Activated CD4-positive, alpha-beta T cell treated with anti-CD3 and anti-CD28 coated beads, Interleukin-2, amount 10 ng/mL, durations not matched to agents 7 days and 5 days (primary cell): Measurements from ENCODE around the gene SNAI1. TPM values are rescaled to one million over a fixed set of nuclear protein-coding genes. Genes with fewer than 3 reads are reported as not detected.
"Not testable (repeated sequence)": the region's sequence is repeated elsewhere in the genome, so short reads cannot be mapped to it uniquely, and the experiment has no call there.

Source experiments
- CTCF ChIA-PET: fragments of 350-600 bp; sonication (Branson Sonifier 250); formaldehyde crosslinking; loops from one replicate; lab custom pipeline; 2021; ENCODE audit warnings: antibody characterized with exemption; lab: Charles Lee
- POLR2A ChIA-PET: fragments of 350-600 bp; sonication (Branson Sonifier 250); formaldehyde crosslinking; loops from one replicate; lab custom pipeline; 2021; ENCODE audit warnings: antibody characterized with exemption; lab: Charles Lee
- DNase-seq: peaks from one replicate; pipeline ENCODE4 v3.0.0-alpha.2; 2020
- H3K27ac Mint-ChIP-seq: one replicate; pipeline ENCODE4 v1.8.0; 2021; ENCODE audit warnings: mild to moderate bottlenecking, moderate library complexity, mixed read lengths
- H3K27me3 Mint-ChIP-seq: one replicate; pipeline ENCODE4 v1.8.0; 2021; ENCODE audit warnings: mixed read lengths
- H3K36me3 Mint-ChIP-seq: one replicate; pipeline ENCODE4 v1.8.0; 2021; ENCODE audit warnings: low read depth, mixed read lengths
- H3K4me1 Mint-ChIP-seq: one replicate; pipeline ENCODE4 v1.8.0; 2021; ENCODE audit warnings: mixed read lengths
- H3K4me3 Mint-ChIP-seq: one replicate; pipeline ENCODE4 v1.8.0; 2021; ENCODE audit warnings: mild to moderate bottlenecking, moderate library complexity, mixed read lengths
- H3K9me3 Mint-ChIP-seq: one replicate; pipeline ENCODE4 v1.8.0; 2021; ENCODE audit warnings: mixed read lengths
- total RNA-seq, 2 experiments: library from RNA; stranded (reverse); gene quantifications; one replicate each; pipeline ENCODE4 v1.2.3, GENCODE V29; 2021

SNAI1 gene
- total RNA-seq, 2 experiments from 2014 or later: 0.15 TPM; not detected in 1

GRCh38 chr20:49948178-49948577 lies 34.6 kb upstream of the SNAI1 start:
- no peak overlapping the region for H3K27ac Mint-ChIP-seq
- H3K4me3 Mint-ChIP-seq: no peak overlapping the region
- no peaks in the 10 kb centered on the region for H3K9me3 Mint-ChIP-seq
- ChIA-PET POLR2A (no interaction called here), CTCF (interaction anchor here (1.5 to 1.9 kb wide), 2 partner anchors 17 to 30 kb away, joined by 5 read pairs; no protein-coding TSS in a partner anchor)
- H3K27me3 Mint-ChIP-seq: no peaks in the 10 kb centered on the region
- peaks cover 56% of the 10 kb centered on the region for H3K36me3 Mint-ChIP-seq
- DNase-seq: no peak
- peaks cover 8% of the 10 kb centered on the region for H3K4me1 Mint-ChIP-seq

- Mint-ChIP-seq H3K4me1 (peaks cover 8% of the 10 kb centered on the region), H3K36me3 (peaks cover 55% of the 10 kb centered on the region), H3K9me3 (no peaks in the 10 kb centered on the region), H3K27ac (no peak overlapping the region), H3K27me3 (no peaks in the 10 kb centered on the region), H3K4me3 (no peak overlapping the region)
- POLR2A ChIA-PET: no interaction called here
- DNase-seq: no peak
- CTCF ChIA-PET: interaction anchor here (1.5 to 1.9 kb wide), 2 partner anchors 16 to 29 kb away, joined by 5 read pairs; no protein-coding TSS in a partner anchor
Observed at GRCh38 chr20:49948809-49949507, 33.8 kb upstream of the SNAI1 start.

GRCh38 chr20:49951151-49951550 lies 31.6 kb upstream of the SNAI1 start:
- DNase-seq: no peak
- ChIA-PET CTCF (no interaction called here), POLR2A (no interaction called here)
- peaks cover 49% of the 10 kb centered on the region for H3K36me3 Mint-ChIP-seq
- no peaks in the 10 kb centered on the region for H3K27me3 Mint-ChIP-seq
- no peaks in the 10 kb centered on the region for H3K9me3 Mint-ChIP-seq
- H3K27ac Mint-ChIP-seq: no peak overlapping the region
- no peak overlapping the region for H3K4me3 Mint-ChIP-seq
- H3K4me1 Mint-ChIP-seq: peaks cover 5% of the 10 kb centered on the region

- Mint-ChIP-seq H3K4me1 (no peaks in the 10 kb centered on the region), H3K4me3 (no peak overlapping the region), H3K27me3 (no peaks in the 10 kb centered on the region), H3K27ac (no peak overlapping the region), H3K9me3 (no peaks in the 10 kb centered on the region), H3K36me3 (peaks cover 39% of the 10 kb centered on the region)
- no peak for DNase-seq
- ChIA-PET CTCF (no interaction called here), POLR2A (no interaction called here)
Observed at GRCh38 chr20:49955167-49955566, 27.6 kb upstream of the SNAI1 start.

GRCh38 chr20:49955830-49956396 lies 26.9 kb upstream of the SNAI1 start:
- POLR2A ChIA-PET, H3K4me3 Mint-ChIP-seq, CTCF ChIA-PET: not testable (repeated sequence)

GRCh38 chr20:49956689-49957088 lies 26.1 kb upstream of the SNAI1 start:
- ChIA-PET CTCF (no interaction called here), POLR2A (no interaction called here)
- H3K4me3 Mint-ChIP-seq: no peak overlapping the region
- H3K36me3 Mint-ChIP-seq: peaks cover 33% of the 10 kb centered on the region
- no peaks in the 10 kb centered on the region for H3K4me1 Mint-ChIP-seq
- DNase-seq: no peak
- no peak overlapping the region for H3K27ac Mint-ChIP-seq
- H3K9me3 Mint-ChIP-seq: no peaks in the 10 kb centered on the region
- no peaks in the 10 kb centered on the region for H3K27me3 Mint-ChIP-seq

More at GRCh38 chr20:49955830-49956396, 26.9 kb upstream of the SNAI1 start:
- DNase-seq, H3K9me3 Mint-ChIP-seq, H3K27me3 Mint-ChIP-seq, H3K4me1 Mint-ChIP-seq, H3K27ac Mint-ChIP-seq: not testable (repeated sequence)
- peaks cover 34% of the 10 kb centered on the region for H3K36me3 Mint-ChIP-seq

- peaks cover 30% of the 10 kb centered on the region for H3K36me3 Mint-ChIP-seq
- DNase-seq, H3K4me1 Mint-ChIP-seq, H3K4me3 Mint-ChIP-seq, H3K27ac Mint-ChIP-seq, CTCF ChIA-PET, POLR2A ChIA-PET, H3K9me3 Mint-ChIP-seq, H3K27me3 Mint-ChIP-seq: not testable (repeated sequence)
Observed at GRCh38 chr20:49957089-49957938, 25.5 kb upstream of the SNAI1 start.

GRCh38 chr20:49961413-49961812 lies 21.4 kb upstream of the SNAI1 start:
- no peaks in the 10 kb centered on the region for H3K9me3 Mint-ChIP-seq
- ChIA-PET POLR2A (no interaction called here), CTCF (no interaction called here)
- DNase-seq: no peak
- H3K4me1 Mint-ChIP-seq: no peaks in the 10 kb centered on the region
- H3K27ac Mint-ChIP-seq: no peak overlapping the region
- no peak overlapping the region for H3K4me3 Mint-ChIP-seq
- H3K36me3 Mint-ChIP-seq: peaks cover 18% of the 10 kb centered on the region
- no peaks in the 10 kb centered on the region for H3K27me3 Mint-ChIP-seq

- no peaks in the 10 kb centered on the region for H3K9me3 Mint-ChIP-seq
- peaks cover under 1% of the 10 kb centered on the region for H3K36me3 Mint-ChIP-seq
- no peak for DNase-seq
- H3K27ac Mint-ChIP-seq: no peak overlapping the region
- H3K4me1 Mint-ChIP-seq: no peaks in the 10 kb centered on the region
- no peaks in the 10 kb centered on the region for H3K27me3 Mint-ChIP-seq
- H3K4me3 Mint-ChIP-seq: no peak overlapping the region
- ChIA-PET POLR2A (no interaction called here), CTCF (interaction anchor here (0.5 to 1.8 kb wide), 5 partner anchors 14 to 106 kb away, joined by 3 to 7 read pairs (median 4); partner anchors contain the start of gene RNF114)
Observed at GRCh38 chr20:49964964-49965780, 17.6 kb upstream of the SNAI1 start.

GRCh38 chr20:49965781-49966305 lies 16.9 kb upstream of the SNAI1 start:
- Mint-ChIP-seq H3K36me3 (no peaks in the 10 kb centered on the region), H3K4me1 (no peaks in the 10 kb centered on the region), H3K27ac (no peak overlapping the region), H3K4me3 (no peak overlapping the region), H3K9me3 (no peaks in the 10 kb centered on the region), H3K27me3 (no peaks in the 10 kb centered on the region)
- no peak for DNase-seq
- ChIA-PET POLR2A (no interaction called here), CTCF (interaction anchor here (1.2 to 1.8 kb wide), 5 partner anchors 13 to 105 kb away, joined by 4 to 7 read pairs (median 4); partner anchors contain the start of gene RNF114)

- DNase-seq: no peak
- Mint-ChIP-seq H3K9me3 (no peaks in the 10 kb centered on the region), H3K4me3 (no peak overlapping the region), H3K4me1 (no peaks in the 10 kb centered on the region), H3K27me3 (no peaks in the 10 kb centered on the region), H3K27ac (no peak overlapping the region), H3K36me3 (no peaks in the 10 kb centered on the region)
- POLR2A ChIA-PET: interaction anchor here (0.6 kb wide), 1 partner anchor 26 kb away, joined by 5 read pairs; no protein-coding TSS in a partner anchor
- CTCF ChIA-PET: interaction anchor here (0.6 to 1.2 kb wide), 3 partner anchors 12 to 336 kb away, joined by 4 to 7 read pairs (median 4); no protein-coding TSS in a partner anchor
Observed at GRCh38 chr20:49966861-49967260, 15.9 kb upstream of the SNAI1 start.

GRCh38 chr20:49969234-49969633 lies 13.5 kb upstream of the SNAI1 start:
- Mint-ChIP-seq H3K9me3 (no peaks in the 10 kb centered on the region), H3K4me3 (no peak overlapping the region), H3K4me1 (no peaks in the 10 kb centered on the region), H3K36me3 (no peaks in the 10 kb centered on the region), H3K27ac (no peak overlapping the region), H3K27me3 (no peaks in the 10 kb centered on the region)
- DNase-seq: no peak
- ChIA-PET CTCF (interaction anchor here (1.6 kb wide), 1 partner anchor 10 kb away, joined by 5 read pairs; no protein-coding TSS in a partner anchor), POLR2A (no interaction called here)
